GM12875 (cell line): ENCODE data around the gene MYLK4.

Experiments used
- H3K4me3 ChIP-seq: one replicate; pipeline ENCODE4 v1.5.1; 2011; ENCODE audit warnings: low read depth, low read length, control low read depth
- TF ChIP-seq, protein P1 (sequence below): IDR thresholded peaks from 2 replicates; pipeline ENCODE4 v1.5.1; 2011; ENCODE audit warnings: low read depth, mild to moderate bottlenecking, control low read depth, inconsistent platforms, low read length, moderate library complexity, borderline replicate concordance; ENCODE audit not compliant: insufficient read depth

The MYLK4 gene

DNA sequence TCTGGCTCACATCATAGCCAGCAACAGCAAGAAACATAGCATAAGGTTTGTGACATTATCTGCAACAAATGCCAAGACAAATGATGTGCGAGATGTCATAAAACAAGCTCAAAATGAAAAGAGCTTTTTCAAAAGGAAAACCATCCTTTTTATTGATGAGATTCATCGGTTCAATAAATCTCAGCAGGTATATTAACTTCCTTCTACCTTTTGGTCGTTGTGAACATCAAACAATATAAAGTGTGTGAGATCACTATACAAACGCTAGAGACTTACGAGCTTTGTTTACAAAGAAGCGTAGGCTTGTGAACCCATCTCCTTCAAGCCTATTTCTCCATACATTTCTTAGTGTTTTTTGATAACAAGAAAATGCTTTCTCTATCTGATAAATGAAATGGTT, 18.0 kb upstream of the MYLK4 start:
- TF ChIP-seq, protein P1, sequence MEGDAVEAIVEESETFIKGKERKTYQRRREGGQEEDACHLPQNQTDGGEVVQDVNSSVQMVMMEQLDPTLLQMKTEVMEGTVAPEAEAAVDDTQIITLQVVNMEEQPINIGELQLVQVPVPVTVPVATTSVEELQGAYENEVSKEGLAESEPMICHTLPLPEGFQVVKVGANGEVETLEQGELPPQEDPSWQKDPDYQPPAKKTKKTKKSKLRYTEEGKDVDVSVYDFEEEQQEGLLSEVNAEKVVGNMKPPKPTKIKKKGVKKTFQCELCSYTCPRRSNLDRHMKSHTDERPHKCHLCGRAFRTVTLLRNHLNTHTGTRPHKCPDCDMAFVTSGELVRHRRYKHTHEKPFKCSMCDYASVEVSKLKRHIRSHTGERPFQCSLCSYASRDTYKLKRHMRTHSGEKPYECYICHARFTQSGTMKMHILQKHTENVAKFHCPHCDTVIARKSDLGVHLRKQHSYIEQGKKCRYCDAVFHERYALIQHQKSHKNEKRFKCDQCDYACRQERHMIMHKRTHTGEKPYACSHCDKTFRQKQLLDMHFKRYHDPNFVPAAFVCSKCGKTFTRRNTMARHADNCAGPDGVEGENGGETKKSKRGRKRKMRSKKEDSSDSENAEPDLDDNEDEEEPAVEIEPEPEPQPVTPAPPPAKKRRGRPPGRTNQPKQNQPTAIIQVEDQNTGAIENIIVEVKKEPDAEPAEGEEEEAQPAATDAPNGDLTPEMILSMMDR = no peak
- H3K4me3 ChIP-seq = no peak overlapping the region

DNA sequence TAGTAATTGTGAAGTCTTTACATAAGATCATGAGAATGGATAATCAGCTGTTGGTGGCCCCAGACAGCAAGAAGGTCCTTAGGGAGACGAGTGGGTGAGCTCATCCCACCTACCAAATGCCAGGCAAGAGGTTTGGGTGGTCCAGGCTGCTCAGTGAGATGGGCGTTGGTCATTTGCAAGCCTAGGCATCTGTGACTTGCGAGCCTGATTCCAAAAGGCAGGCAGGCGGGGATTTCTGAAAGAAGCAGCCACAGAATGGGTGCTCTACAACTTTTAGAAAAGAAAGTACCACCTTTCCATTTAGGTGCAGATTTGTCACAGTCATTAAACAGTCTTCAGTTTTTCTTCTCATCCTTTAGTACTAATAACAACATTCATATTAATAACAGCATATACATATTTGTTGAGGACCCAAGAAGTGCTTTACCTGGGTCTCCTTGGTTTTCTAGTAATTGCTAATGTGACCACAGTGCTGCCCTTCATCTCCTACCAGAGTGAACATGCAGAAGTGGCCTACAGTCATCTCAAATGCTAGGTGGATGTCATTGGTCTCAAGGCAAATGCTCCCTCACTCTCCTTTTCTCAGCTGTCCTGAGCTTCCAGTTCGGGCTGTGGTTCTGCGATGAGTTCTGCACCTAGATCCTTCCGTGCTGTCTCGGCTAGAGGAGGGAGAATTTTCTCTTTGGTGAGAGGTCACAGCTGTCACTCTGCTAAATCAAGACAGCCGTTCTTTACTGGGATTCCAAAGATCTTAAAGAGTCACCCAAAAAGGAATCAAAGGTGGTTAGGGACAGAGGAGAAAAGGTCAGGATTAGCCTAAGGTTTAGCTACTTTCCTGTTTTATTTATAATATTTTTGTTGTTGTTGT, 17.2 kb upstream of the MYLK4 start:
- TF ChIP-seq, protein P1 = no peak
- peak overlapping the region; percentile 12 for H3K4me3 ChIP-seq

DNA sequence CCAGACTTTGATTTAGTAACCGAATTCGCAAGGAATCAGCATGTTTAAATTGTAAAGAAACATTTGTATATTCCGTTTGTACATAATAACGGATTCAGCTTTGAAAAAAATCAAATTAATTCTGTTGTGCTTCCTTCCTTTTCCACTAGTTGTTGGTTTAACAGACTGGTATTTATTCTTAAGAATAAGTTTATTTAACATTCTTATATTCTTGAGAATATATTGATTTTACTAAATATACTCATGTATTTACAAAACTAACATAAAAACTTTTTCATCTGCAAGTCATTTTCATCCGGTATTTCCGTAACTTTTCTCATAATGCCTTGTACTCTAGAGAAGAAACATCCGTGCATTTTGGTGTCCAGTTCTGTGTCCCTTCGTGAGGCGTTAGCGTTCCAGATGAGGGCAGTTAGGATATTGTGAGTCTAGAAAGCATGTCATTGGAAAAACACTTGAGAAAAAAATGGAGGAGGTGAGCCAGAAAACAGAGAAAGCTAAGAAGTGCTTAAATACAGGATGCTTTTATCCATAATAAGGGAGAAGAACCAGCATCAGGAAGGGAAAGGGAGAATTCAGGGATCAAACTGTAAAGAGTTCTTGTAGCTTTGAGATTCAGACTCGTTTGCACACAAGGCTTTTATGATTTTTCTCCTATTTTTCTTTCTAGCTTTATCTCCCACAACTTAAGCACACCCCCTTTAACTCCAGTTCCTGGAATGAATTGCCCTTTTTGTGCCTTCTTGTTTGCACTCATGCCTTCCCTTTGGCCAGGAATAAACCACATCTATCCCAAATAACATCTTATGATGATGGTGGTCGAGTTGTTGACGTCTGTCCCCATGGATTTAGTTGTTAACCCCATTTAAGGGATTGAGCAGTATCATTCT, 16.3 kb upstream of the MYLK4 start:
- TF ChIP-seq, protein P1 = no peak
- H3K4me3 ChIP-seq = peak overlapping the region; percentile 82

DNA sequence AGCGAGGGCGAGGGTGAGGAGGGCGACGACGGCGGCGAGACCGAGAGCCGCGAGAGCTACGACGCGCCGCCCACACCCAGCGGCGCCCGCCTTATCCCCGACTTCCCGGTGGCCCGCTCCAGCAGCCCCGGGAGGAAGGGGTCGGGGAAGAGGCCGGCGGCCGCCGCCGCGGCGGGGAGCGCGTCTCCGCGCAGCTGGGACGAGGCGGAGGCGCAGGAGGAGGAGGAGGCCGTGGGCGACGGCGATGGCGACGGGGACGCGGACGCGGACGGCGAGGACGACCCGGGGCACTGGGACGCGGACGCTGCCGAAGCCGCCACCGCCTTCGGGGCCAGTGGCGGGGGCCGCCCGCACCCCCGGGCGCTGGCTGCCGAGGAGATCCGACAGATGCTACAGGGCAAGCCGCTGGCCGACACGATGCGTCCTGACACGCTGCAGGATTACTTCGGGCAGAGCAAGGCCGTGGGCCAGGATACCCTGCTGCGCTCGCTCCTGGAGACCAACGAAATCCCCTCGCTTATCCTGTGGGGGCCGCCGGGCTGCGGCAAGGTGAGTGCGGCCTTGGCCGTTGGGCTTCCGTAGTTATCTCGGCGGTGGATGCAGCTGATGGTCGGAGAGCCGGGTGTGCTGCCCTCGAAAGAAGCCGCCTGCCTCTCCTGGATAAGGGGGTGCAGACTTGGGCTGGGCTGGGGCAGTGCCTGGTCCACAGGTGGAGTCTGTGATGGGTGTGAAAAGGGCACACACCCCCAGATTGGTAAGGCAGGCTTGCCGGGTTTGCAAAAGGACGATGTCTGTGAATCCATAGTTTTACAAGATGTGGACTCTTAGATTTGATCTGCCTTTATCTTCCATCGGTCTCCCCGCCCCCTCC, 15.4 kb upstream of the MYLK4 start:
- TF ChIP-seq, protein P1 = no peak
- H3K4me3 ChIP-seq = peak overlapping the region; percentile 82

DNA sequence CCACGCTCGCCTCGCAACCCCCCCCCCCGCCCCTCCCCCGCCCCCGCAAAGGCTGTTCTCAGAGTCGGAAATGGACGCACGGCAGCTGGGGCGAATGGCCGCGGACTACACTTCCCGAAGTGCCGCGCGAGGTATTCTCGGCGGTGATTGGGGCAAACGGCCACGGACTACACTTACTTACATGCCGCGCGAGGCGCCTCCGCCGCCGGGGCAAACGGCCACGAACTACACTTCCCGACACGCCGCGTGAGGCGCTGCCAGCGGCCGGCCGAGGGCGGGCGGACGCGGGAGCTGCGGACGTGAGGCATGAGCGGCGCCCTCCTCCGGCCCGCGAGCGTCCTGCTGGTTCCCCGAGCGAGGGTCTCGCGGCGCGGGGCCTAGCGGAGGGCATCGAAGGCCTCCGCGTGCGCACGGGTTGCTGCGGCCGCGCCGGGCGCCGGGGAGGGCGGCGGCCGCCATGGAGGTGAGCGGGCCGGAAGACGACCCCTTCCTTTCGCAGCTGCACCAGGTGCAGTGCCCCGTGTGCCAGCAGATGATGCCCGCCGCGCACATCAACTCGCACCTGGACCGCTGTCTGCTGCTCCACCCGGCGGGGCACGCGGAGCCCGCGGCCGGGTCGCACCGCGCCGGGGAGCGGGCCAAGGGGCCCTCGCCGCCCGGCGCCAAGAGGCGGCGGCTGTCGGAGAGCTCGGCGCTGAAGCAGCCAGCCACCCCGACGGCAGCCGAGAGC, 14.6 kb upstream of the MYLK4 start, which contains the start of gene WRNIP1:
Gene WRNIP1 (plus strand): TSS at position 228 of the 730 bp plus-strand sequence. CDS start 230 bp downstream, at position 458.
- TF ChIP-seq, protein P1 = peak; percentile 65
- peak within 1 kb of the TSS; percentile 82 for H3K4me3 ChIP-seq

DNA sequence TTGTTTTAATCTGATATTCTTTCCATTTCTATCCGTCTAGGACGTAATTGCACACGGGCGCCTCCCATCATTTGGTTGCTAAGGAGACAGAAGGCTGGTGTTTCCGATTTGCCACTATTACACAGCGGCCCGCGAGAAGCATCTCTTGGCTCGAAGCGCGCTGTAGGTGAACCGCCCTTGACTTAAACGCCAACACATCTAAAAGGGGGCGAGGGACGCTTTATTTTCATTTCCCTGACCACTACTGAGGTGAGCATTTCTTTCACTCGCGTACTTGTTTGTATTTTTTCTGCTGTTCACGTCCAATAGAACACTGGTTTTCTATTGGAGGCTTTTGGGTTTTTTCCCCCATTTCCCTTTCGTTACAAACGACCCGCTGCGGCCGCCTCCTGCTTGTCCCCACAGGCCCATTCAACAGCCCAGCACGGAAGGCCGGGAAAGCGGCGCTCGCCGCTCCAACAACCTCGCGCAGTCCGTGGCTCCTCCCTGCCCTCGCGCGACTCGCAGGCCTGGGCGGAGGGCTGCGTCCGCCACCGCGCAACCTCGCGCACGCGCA, 14.0 kb upstream of the MYLK4 start:
- TF ChIP-seq, protein P1 = no peak
- peak overlapping the region; percentile 26 for H3K4me3 ChIP-seq
